T-helper 1 cell treated with Interleukin-12 subunit alpha and Interleukin-12 subunit beta and Interleukin-4 antibody, amounts not matched to agents 30 μg/mL and 1 μg/mL, for 36 hours (primary cell): ENCODE measurements around the gene RHO.

ENCODE experiments used
- H3K27ac Mint-ChIP-seq: one replicate; pipeline ENCODE4 v1.8.0; 2021; ENCODE audit warnings: mild to moderate bottlenecking, mixed read lengths
- H3K27me3 Mint-ChIP-seq: one replicate; pipeline ENCODE4 v1.8.0; 2021; ENCODE audit warnings: low read depth, mixed read lengths
- H3K36me3 Mint-ChIP-seq: one replicate; pipeline ENCODE4 v1.8.0; 2021; ENCODE audit warnings: low read depth, mixed read lengths
- H3K4me1 Mint-ChIP-seq: one replicate; pipeline ENCODE4 v1.8.0; 2021; ENCODE audit warnings: low read depth, mixed read lengths
- H3K4me3 Mint-ChIP-seq: one replicate; pipeline ENCODE4 v1.8.0; 2021; ENCODE audit warnings: mild to moderate bottlenecking, moderate library complexity, mixed read lengths
- H3K9me3 Mint-ChIP-seq: one replicate; pipeline ENCODE4 v1.8.0; 2021; ENCODE audit warnings: mixed read lengths

The RHO gene

DNA sequence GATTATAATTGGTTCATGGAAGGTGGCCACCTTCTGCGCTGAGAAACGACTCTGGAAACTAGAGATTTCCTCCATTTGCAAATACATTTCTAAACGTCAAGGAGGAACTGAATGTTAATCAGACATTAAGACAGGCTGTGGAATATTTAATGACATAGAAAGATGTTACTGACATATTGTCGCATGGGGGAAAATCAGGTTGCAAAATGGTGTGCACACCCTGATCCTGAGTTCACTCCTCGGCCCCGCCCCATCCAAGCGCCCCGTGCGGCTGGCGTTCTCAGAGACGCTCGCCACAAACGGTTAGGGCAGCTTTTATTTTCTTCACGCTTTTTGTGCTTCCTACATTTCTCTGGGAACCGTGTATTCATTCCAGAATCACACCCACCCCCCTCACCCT lies 25.3 kb downstream of the RHO start:
- no peaks in the 10 kb centered on the region for H3K36me3 Mint-ChIP-seq
- no peak overlapping the region for H3K27ac Mint-ChIP-seq
- H3K27me3 Mint-ChIP-seq: peaks cover 22% of the 10 kb centered on the region
- no peaks in the 10 kb centered on the region for H3K9me3 Mint-ChIP-seq
- no peaks in the 10 kb centered on the region for H3K4me1 Mint-ChIP-seq
- no peak overlapping the region for H3K4me3 Mint-ChIP-seq

DNA sequence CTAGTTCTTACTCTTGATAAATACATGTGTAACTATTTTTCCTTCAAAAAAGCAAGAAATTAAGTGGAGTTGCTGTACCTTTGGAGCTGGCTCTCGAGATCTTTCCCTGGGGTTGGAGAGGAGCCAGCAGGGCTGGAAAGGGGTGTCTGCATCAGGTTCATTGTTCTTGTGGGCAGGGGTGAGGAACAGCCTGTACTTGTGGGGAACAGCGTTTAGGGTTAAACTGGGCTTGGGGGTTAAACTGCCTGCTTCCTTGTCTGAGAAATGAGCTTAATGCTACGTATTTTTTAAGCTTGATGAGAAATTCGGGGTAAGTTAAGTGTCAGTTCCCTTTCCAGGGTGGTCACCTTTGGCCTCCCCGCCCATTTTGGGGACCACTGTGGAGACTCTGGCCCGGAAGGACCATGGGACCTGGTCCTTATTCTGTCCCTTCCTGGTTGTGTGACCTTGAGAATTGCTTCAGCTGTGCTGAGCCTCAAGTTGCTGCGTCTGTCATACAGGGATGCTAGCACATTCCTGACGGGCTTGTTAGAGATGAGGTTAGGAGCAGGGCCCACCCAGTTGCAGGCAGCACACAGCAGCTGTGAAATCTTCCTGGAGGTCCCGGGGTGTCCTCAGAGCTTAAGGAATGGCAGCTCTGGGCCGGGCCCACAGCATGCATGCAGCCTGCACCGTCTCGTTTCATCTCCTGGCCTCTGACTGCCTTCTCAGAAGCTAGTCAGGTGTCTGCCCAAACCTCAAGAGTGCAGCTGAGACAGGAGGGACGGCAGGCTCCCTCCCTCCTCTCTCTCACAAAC lies 26.1 kb downstream of the RHO start:
- H3K36me3 Mint-ChIP-seq: no peaks in the 10 kb centered on the region

DNA sequence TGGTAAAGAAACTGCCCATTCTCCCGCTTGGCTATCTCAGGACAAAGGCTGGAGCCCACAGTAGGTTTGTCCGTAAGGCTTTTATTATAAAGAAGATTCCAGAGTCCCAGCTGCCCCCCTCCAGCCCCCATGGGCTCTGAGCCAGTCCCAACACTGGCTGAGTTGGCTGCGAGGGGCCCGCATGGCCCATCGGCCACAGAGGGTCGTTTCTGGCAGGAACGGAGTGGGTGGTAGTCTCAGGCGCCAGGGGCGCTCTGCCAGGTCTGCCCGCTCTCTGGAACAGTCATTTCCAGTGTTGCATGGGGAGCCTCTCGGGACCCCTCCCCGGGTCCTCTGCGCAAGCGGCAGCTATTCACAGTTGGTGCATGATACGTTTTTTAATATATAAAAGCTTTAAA lies 26.7 kb downstream of the RHO start:
- Mint-ChIP-seq H3K36me3 (no peaks in the 10 kb centered on the region), H3K27ac (no peak overlapping the region), H3K27me3 (peaks cover 22% of the 10 kb centered on the region), H3K9me3 (no peaks in the 10 kb centered on the region), H3K4me3 (no peak overlapping the region), H3K4me1 (no peaks in the 10 kb centered on the region)

More for the DNA sequence above, 26.1 kb downstream of the RHO start:
- no peak overlapping the region for H3K27ac Mint-ChIP-seq
- no peak overlapping the region for H3K4me3 Mint-ChIP-seq
- H3K27me3 Mint-ChIP-seq: peaks cover 22% of the 10 kb centered on the region
- no peaks in the 10 kb centered on the region for H3K9me3 Mint-ChIP-seq
- H3K4me1 Mint-ChIP-seq: no peaks in the 10 kb centered on the region

DNA sequence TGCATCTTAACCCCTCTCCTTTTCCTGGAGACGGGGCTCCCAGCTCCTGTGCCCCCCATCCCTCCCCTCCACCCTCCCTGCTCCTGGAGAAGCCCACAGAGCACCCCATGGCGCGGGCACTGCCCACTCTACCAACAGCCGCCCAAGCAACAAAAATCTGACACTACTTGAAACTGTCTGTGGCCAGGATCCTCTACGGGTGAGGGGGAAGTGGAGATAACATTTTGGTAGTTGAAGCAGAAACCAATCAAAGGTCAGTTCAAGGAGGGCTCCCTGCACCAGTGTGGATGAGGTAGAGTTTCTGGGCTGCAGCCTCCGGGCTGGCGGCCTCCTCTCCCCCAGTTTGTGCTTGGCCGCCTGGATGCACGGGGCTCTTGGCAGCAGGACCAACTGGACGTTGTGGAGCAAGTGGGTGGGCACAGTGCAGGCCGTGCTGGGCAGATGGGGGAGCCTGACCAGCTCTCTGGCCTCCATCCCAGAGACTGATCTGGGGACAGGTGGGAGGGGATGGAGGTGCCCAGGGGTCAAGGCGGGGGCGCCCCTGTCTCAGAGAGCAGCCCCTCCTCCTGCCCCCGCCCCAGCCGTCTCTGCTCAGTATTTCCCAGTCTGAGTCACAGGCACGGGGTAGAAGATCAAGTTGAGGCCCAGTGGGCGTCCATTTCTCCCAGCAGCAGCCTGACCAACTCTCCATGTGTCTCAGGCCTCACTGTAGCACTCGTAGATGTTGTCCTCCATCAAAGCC lies 27.3 kb downstream of the RHO start:
- peaks cover 22% of the 10 kb centered on the region for H3K27me3 Mint-ChIP-seq
- no peak overlapping the region for H3K27ac Mint-ChIP-seq
- no peak overlapping the region for H3K4me3 Mint-ChIP-seq
- H3K4me1 Mint-ChIP-seq: no peaks in the 10 kb centered on the region
- no peaks in the 10 kb centered on the region for H3K9me3 Mint-ChIP-seq
- H3K36me3 Mint-ChIP-seq: no peaks in the 10 kb centered on the region

DNA sequence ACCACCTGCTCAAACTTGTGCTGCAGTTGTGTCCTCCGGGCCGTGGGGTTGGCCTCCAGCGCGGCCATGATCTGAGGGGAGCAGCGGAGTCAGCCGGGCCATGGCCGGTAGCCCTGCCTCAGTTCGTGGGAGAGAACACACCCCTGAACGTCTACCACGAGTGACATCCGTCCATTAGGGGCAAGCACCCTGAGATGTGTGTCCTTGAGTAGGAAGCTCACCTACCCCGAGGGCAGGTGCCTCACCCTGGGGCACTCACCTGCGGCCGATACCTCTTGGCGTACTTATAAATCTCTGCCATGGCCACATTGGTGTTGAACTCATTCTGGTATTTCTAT lies 27.9 kb downstream of the RHO start:
- Mint-ChIP-seq H3K36me3 (no peaks in the 10 kb centered on the region), H3K4me3 (no peak overlapping the region), H3K27me3 (peaks cover 21% of the 10 kb centered on the region), H3K9me3 (no peaks in the 10 kb centered on the region), H3K4me1 (no peaks in the 10 kb centered on the region), H3K27ac (no peak overlapping the region)

DNA sequence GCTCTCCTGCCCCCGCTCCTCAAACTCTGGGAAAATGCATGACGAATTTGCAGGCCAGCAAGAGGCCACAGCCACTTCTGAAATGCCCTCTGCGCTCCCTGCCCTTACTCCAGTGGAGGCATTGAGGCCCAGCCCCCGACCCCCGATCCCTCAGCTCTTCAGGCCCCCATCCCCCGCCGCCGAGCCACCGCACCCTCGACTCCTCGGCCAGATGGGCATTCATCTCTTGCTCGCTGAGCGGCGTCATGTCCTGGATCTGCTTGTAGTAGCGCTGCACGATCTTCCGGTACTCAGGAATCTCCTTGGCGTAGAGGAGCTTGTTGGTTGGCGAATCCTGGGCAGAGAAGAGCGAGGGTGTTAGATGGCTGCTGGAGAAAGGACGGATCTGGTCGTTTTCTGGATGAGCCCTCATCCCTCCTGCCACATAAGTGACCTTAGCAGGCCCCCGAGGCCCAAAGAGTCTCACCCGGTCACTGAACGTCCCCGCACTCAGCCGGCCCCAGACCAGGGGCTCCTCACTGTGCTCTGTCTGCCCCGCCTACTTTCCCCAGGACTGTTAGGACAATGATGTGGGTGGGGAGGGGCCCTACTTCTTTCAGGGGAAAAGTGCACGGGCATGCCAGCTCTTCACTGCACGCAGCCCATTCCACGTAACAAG lies 28.6 kb downstream of the RHO start:
- no peak overlapping the region for H3K4me3 Mint-ChIP-seq
- H3K36me3 Mint-ChIP-seq: no peaks in the 10 kb centered on the region
- no peaks in the 10 kb centered on the region for H3K9me3 Mint-ChIP-seq
- peaks cover 18% of the 10 kb centered on the region for H3K27me3 Mint-ChIP-seq
- H3K27ac Mint-ChIP-seq: no peak overlapping the region
- no peaks in the 10 kb centered on the region for H3K4me1 Mint-ChIP-seq

DNA sequence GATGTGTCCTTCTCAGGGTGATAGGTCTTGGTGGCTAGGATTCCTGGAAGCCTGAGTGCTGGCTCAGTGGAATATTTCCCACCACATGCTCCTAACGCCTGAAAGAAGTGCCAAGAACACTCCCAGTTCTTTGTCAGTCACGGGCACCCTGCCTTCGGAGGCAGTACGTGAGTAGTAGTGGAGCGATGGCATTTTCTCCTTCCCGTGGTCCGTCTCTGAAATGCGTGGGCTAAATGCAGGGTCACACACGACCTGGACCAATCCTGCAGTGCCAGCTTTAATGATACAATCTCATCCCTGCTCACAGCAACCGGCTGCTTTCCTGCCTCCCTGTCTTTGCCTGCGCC lies 29.1 kb downstream of the RHO start:
- no peak overlapping the region for H3K27ac Mint-ChIP-seq
- H3K27me3 Mint-ChIP-seq: peaks cover 17% of the 10 kb centered on the region
- H3K36me3 Mint-ChIP-seq: no peaks in the 10 kb centered on the region
- no peak overlapping the region for H3K4me3 Mint-ChIP-seq
- H3K9me3 Mint-ChIP-seq: no peaks in the 10 kb centered on the region
- H3K4me1 Mint-ChIP-seq: no peaks in the 10 kb centered on the region

DNA sequence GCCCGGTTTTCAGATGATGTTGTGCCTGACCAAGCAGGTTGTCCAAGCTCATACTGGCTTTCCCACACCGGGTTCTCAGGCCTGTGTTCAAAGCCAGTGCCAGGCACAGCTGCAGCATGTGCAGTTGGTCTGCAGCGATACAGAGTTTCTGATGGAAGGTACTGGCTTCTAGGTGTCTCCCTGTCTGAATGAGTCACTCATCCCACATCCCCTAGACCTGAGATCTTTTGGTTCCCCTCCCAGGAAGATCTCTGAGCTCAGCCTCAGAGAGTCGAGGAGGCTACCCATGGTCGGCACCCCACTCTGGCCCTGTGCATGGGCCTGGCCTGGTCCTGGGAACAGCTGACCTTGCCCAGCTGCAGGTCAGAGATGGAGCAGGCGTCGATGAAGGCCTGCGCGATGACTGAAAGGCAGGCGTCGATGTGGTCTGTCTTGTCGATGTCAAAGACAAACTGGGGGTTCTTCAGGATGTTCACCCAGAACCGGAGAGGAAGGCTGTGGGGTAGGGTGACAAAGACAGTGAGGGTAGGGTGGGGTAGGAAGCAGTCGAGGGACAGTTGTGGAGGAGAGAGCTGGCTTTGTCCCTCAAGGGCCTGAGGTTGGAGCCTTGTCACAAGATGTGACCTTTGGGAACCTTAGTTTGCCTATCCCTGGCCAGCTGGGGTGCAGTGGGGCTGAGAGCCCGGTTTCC lies 29.8 kb downstream of the RHO start:
- peaks cover 11% of the 10 kb centered on the region for H3K27me3 Mint-ChIP-seq
- no peaks in the 10 kb centered on the region for H3K9me3 Mint-ChIP-seq
- no peaks in the 10 kb centered on the region for H3K36me3 Mint-ChIP-seq
- H3K4me3 Mint-ChIP-seq: no peak overlapping the region
- no peak overlapping the region for H3K27ac Mint-ChIP-seq
- H3K4me1 Mint-ChIP-seq: no peaks in the 10 kb centered on the region

DNA sequence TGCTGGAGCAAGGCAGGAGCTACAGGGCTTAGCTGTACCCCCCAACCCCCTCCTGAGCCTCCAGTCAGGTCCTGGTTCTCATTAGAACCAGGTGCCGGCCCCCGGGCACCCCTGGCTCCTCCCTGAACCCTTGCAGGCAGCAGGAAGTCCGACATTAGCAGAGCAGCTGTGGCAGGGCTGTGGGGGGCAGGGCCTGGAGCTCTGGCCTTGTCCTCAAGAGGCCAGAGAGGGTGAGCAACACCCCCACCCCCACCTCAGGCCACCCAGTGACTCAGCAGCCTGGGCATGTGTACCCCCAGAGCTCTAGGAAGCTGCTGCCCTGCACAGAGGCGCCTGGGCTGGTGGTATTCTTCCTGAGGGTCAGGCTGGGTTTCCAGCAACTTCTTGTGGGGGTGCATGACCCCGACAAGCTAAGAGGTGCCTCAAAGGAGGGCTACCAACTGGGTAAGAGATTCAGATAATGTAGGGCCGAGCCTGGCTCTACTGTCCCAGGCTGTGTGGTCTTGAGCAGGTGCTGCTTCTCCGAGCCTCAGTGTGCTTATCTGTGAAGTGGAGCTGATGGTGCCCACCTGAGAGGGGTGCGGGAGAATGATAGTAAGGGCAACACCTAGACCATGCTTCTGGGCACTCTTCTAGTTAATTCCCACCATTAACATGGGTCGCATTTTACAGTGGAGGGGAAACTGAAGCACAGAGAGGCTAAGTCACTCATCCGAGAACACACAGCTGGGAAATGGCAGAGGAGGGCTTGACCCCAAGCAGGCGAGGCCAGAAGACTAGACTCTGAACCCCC lies 30.5 kb downstream of the RHO start:
- H3K4me1 Mint-ChIP-seq: no peaks in the 10 kb centered on the region
- no peaks in the 10 kb centered on the region for H3K9me3 Mint-ChIP-seq
- H3K27ac Mint-ChIP-seq: no peak overlapping the region
- H3K36me3 Mint-ChIP-seq: no peaks in the 10 kb centered on the region
- H3K4me3 Mint-ChIP-seq: no peak overlapping the region
- peaks cover 7% of the 10 kb centered on the region for H3K27me3 Mint-ChIP-seq

DNA sequence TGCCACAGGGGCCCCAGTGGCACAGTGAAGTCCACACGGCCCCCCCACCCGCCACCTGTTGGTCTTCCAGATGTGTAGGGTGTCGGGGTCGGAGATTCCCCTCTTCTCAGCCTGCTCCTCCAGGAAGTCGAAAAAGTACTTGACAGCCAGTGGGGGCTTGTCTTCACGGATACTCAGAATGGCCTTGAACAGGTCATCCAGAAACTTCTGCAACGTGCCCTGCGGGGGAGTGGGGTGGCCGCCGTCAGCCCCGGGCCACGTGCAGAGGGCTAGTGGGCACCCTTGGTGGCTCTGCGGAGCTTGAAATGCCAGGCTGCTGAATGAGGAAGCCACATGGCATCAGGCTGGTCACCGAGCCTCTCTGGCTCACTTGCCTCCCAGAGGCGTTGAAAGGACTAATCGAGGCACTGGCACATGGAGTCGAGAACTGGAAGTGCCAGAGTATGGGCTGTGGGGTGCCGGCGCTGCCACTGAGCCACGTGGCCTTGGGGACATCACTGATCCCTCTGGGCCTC lies 31.2 kb downstream of the RHO start:
- Mint-ChIP-seq H3K27ac (no peak overlapping the region), H3K27me3 (peaks cover under 1% of the 10 kb centered on the region), H3K36me3 (no peaks in the 10 kb centered on the region), H3K4me3 (no peak overlapping the region), H3K9me3 (no peaks in the 10 kb centered on the region), H3K4me1 (no peaks in the 10 kb centered on the region)

DNA sequence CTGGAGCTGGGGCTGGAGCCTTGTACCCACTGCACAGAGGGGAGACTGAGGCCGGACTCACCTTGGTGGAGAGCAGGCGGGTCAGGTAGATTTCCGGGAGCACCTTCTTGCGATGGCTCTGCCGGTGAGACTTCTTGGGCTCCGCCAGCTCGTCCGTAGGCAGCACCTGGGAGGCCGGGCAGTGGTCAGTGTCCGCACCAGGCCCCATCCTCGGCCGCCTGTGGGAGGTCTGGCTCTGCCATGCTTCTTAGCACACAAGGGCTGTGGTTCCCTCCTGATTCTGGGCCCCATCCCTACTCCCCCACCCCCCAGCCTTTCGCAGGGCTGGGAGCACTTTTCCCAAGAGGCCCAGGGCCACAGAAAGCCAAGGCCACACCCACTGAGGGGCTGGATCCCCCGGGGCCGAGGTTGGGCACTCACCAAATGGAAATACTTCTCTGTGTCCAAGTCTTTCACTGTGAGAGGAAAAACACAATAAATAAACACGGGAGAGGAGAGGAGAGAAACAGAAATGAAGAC lies 31.9 kb downstream of the RHO start:
- Mint-ChIP-seq H3K27me3 (no peaks in the 10 kb centered on the region), H3K4me1 (no peaks in the 10 kb centered on the region), H3K36me3 (no peaks in the 10 kb centered on the region), H3K27ac (no peak overlapping the region), H3K9me3 (no peaks in the 10 kb centered on the region), H3K4me3 (no peak overlapping the region)

DNA sequence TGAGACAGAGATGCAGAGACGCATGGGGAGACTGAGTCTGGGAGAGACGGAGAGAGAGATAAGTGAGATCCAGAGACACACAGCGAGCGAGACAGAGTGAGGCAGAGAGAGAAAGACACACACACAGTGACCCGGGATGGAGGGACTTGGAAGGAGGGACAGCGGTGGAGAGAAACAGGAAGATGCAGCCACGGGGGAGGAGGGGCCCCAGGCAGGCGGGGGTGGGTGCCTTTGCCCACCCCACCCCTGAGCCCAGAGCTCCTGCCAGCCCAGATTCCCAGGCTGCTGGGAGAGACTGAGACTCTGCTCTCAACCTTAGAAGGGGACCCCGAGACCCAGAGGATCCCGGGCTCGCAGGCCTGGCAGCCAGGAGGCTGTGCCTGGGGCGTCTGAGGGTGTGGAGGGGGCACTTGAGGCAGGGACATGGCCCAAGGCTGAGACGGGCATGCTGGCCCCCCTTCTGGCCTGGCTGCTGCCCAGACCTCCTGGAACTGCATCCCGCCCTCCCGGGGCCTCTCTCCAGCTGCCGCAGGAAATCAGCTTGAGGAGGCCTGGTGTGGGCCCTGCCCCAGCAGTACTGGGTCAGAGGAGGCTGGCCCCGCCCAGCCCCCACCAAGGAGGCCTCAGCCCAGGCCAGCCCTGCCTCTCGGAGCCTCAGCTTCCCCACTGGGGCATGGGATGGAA lies 32.6 kb downstream of the RHO start:
- Mint-ChIP-seq H3K36me3 (no peaks in the 10 kb centered on the region), H3K27ac (no peak overlapping the region), H3K27me3 (no peaks in the 10 kb centered on the region), H3K9me3 (no peaks in the 10 kb centered on the region), H3K4me1 (no peaks in the 10 kb centered on the region), H3K4me3 (no peak overlapping the region)

DNA sequence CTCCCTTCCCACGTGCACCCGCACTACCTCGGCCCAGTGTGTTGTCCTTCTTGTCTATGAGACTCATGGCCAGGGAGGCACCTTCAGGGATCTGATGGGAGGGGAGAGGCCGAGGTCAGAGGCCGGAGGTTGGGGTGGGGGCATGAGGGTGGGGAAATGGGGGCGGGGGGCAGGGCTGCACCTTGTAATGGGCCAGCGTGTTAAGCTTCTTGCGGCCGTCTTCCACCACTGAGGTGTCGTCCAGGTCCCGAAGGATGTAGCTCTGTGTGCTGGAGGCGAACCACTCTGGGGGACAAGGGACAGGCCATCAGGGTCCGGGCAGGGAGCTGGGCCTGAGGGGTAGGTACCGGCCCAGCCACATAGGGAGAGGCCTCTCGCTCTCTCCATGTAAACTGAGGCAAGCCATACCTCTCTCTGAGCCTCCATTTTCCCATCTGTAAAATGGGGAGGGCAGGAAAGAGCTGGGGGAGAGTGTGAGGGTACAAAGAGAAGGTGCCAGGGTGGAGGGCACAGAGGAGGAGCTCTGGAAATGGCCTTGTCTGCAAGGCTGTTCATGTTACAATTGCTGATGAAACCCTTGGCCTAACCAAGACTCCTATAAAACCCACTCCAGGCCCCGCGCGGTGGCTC lies 33.3 kb downstream of the RHO start:
- H3K4me3 Mint-ChIP-seq: no peak overlapping the region
- no peak overlapping the region for H3K27ac Mint-ChIP-seq
- no peaks in the 10 kb centered on the region for H3K9me3 Mint-ChIP-seq
- no peaks in the 10 kb centered on the region for H3K27me3 Mint-ChIP-seq
- H3K4me1 Mint-ChIP-seq: no peaks in the 10 kb centered on the region
- H3K36me3 Mint-ChIP-seq: no peaks in the 10 kb centered on the region
